Daoy (cell line): ENCODE measurements around the gene RNLS. TPM values are rescaled to one million over a fixed set of nuclear protein-coding genes. Genes with fewer than 3 reads are reported as not detected.

Experiments used
- DNase-seq: peaks from one replicate; pipeline ENCODE4 v3.0.0-alpha.2; 2015; ENCODE audit warnings: low read depth
- total RNA-seq: library from RNA; depleted of rRNA; stranded (reverse); fragments of >200 nt; shearing (Covaris generic); gene quantifications from 2 replicates; pipeline ENCODE4 v1.2.3, GENCODE V29; 2014

The RNLS gene
- total RNA-seq, 1 experiment from 2014 or later = 13.9 TPM

- no peak for DNase-seq
Observed at GRCh38 chr10:88477343-88478085, 105.6 kb downstream of the RNLS start.

GRCh38 chr10:88474884-88475844, 108.0 kb downstream of the RNLS start:
- DNase-seq = no peak

- no peak for DNase-seq
Observed at GRCh38 chr10:88473989-88474883, 108.9 kb downstream of the RNLS start.

- DNase-seq = no peak
Observed at GRCh38 chr10:88472540-88472939, 110.6 kb downstream of the RNLS start.

GRCh38 chr10:88471899-88472298, 111.2 kb downstream of the RNLS start:
- DNase-seq = no peak

- DNase-seq = no peak
Observed at GRCh38 chr10:88467835-88468485, 115.2 kb downstream of the RNLS start.

- DNase-seq = no peak
Observed at GRCh38 chr10:88466786-88467185, 116.3 kb downstream of the RNLS start.

- DNase-seq = no peak
Observed at GRCh38 chr10:88465765-88466164, 117.4 kb downstream of the RNLS start.

- no peak for DNase-seq
Observed at GRCh38 chr10:88463811-88464210, 119.3 kb downstream of the RNLS start.

- DNase-seq = no peak
Observed at GRCh38 chr10:88461426-88461825, 121.7 kb downstream of the RNLS start.

GRCh38 chr10:88459530-88459929, 123.6 kb downstream of the RNLS start:
- DNase-seq = no peak

- no peak for DNase-seq
Observed at GRCh38 chr10:88458209-88458608, 124.9 kb downstream of the RNLS start.

GRCh38 chr10:88457660-88458059, 125.5 kb downstream of the RNLS start:
- no peak for DNase-seq

- DNase-seq = no peak
Observed at GRCh38 chr10:88456730-88457129, 126.4 kb downstream of the RNLS start.

- no peak for DNase-seq
Observed at GRCh38 chr10:88455831-88456230, 127.3 kb downstream of the RNLS start.

GRCh38 chr10:88450201-88450600, 132.9 kb downstream of the RNLS start:
- DNase-seq = no peak

GRCh38 chr10:88442716-88443115, 140.4 kb downstream of the RNLS start:
- DNase-seq = no peak

GRCh38 chr10:88440541-88440940, 142.6 kb downstream of the RNLS start:
- DNase-seq = no peak

- DNase-seq = no peak
Observed at GRCh38 chr10:88439932-88440331, 143.2 kb downstream of the RNLS start.

GRCh38 chr10:88437411-88437810, 145.7 kb downstream of the RNLS start:
- DNase-seq = no peak

- no peak for DNase-seq
Observed at GRCh38 chr10:88433565-88434186, 149.4 kb downstream of the RNLS start.
